Brain pericyte (primary cell): ENCODE results near the gene PPP1R9A.

Source experiments
- DNase-seq: peaks from one replicate; pipeline ENCODE4 v3.0.0-alpha.2; 2012; ENCODE audit warnings: low read depth, low spot score

PPP1R9A gene

DNA sequence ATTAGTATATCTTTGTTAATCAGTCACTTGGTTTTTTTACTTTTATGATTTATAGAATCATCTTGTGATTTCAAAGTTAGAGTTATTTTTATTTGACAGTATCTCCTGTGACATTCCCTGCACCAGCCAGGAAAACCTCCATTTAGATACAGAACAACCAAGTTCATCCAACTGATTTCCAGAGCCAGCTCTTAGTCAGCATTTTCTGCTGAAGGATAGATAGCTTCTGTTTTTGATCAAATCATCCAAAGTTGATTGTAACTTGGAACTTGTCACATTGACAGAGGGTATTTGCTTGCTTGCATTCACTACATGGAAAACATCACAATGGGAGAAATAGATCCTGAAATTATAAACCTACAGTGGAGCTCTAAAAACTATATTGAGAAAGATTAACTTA, 294.3 kb downstream of the PPP1R9A start:
- DNase-seq, result no peak

GRCh38 chr7:95204618-95205017, 297.2 kb downstream of the PPP1R9A start:
- no peak for DNase-seq

GRCh38 chr7:95205665-95206225, 298.4 kb downstream of the PPP1R9A start:
- DNase-seq, result peak; percentile 38

- DNase-seq, result no peak
These were observed 301.9 kb downstream of the PPP1R9A start for GRCh38 chr7:95209276-95209675.

GRCh38 chr7:95209788-95210187, 302.4 kb downstream of the PPP1R9A start:
- DNase-seq, result no peak

DNA sequence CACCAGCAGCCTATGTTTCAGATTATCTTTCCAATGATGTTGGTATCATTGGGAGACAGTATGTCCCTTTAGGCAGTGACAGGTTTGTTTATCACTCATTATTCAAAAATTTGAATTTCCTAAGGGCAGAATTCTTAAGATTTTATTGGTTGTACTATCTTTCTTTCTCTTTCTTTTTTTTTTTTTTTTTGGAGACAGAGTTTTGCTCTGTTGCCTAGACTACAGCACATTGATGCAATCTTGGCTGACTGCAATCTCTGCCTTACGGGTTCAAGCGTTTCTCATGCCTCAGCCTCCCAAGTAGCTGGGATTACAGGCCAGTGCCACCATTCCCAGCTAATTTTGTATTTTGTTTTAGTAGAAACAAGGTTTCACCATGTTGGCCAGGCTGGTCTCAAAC, 305.8 kb downstream of the PPP1R9A start:
- DNase-seq, result no peak

DNA sequence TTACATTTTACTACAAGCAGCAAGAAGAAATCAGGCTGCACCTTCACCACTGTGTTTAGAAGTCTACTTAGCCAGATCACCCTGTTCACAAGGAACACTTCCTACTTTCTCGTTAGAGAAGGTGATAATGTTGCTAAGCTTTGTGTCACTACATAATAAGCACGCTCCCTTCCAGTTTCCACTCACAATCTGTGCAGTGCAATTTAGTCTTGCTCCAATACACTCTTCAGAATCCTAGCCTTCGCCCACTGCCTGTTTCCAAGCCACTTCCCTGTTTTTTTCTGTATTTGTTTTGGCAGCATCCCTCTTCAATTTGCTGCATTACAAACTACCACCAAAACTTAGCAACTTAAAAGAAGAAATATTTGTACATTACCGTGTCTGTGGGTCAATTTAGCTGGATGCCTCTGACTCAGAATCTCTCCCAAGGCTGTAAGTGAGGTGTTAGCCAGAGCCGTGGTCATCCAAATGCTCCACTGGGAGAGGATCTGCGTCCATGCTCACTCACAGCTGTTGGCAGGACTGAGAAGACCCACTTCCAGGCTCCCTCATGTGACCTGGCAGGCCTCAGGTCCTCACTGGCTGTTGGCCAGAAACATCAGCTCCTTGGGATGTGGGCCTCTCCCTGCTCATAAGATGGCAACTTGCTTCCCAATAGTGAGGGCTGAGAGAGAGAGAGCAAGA, 306.6 kb downstream of the PPP1R9A start:
- peak; percentile 83 for DNase-seq

GRCh38 chr7:95219721-95220120, 312.3 kb downstream of the PPP1R9A start:
- no peak for DNase-seq

- DNase-seq, result no peak
These were observed 312.9 kb downstream of the PPP1R9A start for GRCh38 chr7:95220328-95220727.

- no peak for DNase-seq
These were observed 317.9 kb downstream of the PPP1R9A start for GRCh38 chr7:95225301-95225700.

GRCh38 chr7:95229301-95229700, 321.9 kb downstream of the PPP1R9A start:
- DNase-seq, result no peak

GRCh38 chr7:95238252-95238943, 331.0 kb downstream of the PPP1R9A start:
- no peak for DNase-seq

- no peak for DNase-seq
These were observed 333.5 kb downstream of the PPP1R9A start for GRCh38 chr7:95240921-95241320.

GRCh38 chr7:95242266-95242665, 334.9 kb downstream of the PPP1R9A start:
- DNase-seq, result no peak

- DNase-seq, result no peak
These were observed 337.2 kb downstream of the PPP1R9A start for GRCh38 chr7:95244616-95245015.

- DNase-seq, result no peak
These were observed 338.6 kb downstream of the PPP1R9A start for GRCh38 chr7:95245828-95246500.

GRCh38 chr7:95246831-95247370, 339.5 kb downstream of the PPP1R9A start:
- peak; percentile 22 for DNase-seq

DNA sequence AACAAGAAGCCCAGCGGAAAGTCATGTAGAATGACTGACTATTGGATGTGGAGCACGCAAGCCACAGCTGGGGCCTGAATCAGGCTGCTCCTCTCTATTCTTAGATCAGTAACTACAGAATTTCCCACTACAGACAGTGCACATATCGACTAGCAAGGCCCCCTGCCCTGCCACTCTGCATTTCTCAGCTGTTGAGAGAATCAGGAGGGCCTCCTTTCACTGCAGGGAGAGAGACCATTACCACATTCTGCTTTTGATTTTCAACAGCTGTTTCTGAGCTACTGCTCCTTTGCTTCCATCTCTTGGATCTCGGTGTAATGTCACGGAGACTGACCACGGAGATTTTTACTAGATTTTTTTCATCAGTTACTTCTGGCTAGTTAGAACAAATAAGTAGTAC, 343.2 kb downstream of the PPP1R9A start:
- DNase-seq, result no peak

DNA sequence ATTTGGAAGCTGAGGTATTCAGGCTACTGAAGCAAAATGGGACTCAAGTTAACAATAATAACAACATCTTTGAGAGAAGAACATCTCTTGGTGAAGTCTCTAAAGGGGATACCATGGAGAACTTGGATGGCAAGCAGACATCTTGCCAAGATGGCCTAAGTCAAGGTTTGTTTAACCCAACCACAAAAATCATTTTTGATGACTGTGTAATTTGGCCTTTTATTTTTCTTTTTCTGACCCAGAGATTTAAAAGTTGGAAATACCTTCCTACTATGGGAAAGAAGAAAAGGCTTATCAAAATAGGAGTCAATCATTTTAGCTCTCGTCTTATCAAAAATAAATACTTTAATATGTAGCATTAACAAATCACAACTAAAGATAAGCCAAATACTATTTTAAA, 344.6 kb downstream of the PPP1R9A start:
- no peak for DNase-seq

GRCh38 chr7:95253986-95254385, 346.6 kb downstream of the PPP1R9A start:
- DNase-seq, result no peak

DNA sequence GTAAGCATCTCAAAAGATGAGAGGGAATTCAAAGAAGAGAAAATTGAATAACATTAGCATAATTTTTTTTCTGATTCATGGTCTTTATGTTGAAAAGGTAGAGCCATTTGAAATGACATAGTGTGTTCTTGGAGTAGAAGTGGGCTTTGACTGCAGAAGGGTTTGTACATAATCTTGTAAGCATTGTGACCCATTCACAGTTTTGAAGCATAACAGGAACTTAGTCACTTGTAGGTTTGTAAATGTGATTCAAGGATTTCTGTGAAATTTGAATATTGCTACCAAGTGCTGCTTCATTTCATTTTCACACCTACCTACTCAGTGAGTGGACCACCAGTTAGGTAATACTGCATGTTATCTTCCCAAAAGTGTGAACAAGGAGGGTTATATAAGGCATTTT, 348.3 kb downstream of the PPP1R9A start:
- no peak for DNase-seq

DNA sequence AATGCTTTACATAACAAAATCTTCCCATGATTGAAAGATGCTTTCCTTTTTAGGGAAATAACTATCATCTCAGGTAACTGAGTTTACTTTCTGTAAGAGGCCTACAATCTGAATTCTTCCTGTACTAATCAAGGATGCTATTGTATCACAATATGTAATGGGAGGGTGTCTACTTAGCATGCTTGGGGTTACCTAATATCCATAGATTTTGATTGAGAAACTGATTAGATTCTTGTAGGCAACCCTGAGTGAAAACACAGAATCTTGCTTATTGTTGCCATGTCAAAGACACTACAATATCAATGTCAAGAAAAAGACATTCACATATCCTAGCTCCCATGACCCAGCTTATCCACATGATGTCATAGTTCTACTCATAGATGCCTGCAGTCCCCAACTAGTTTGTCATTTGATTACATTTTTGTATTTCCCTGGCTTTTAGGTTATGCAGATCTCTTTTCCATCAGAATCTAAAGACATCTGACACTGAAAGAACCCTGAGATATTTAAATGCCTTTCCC, 354.6 kb downstream of the PPP1R9A start:
- DNase-seq, result no peak
